Smooth muscle cell of the brain vasculature (primary cell): ENCODE measurements around the gene KDM4C.

ENCODE experiments used
- DNase-seq: peaks from one replicate; pipeline ENCODE4 v3.0.0-alpha.2; 2012; ENCODE audit warnings: low read depth, low spot score

KDM4C gene

GRCh38 chr9:7210854-7211637 lies 453.3 kb downstream of the KDM4C start:
- DNase-seq: no peak

DNA sequence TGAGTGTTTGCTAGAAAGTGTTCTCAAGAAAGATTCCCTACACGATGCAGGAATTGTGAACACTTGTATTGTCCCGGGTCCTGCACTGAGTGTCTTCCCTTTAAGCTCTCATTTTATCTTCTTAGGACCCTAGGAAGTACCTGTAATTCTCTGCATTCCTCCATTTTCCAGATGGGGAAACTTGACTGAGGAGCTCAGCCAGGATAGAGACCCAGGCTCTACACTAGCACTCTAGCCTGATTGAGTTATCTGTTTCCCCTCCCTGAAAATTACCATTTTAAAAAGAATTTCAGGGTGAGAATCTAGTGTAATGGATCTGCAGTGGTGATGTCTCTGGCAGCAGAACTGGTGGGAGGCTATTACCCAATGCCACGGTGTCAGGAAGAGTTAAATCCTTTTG lies 453.9 kb downstream of the KDM4C start:
- DNase-seq: no peak

DNA sequence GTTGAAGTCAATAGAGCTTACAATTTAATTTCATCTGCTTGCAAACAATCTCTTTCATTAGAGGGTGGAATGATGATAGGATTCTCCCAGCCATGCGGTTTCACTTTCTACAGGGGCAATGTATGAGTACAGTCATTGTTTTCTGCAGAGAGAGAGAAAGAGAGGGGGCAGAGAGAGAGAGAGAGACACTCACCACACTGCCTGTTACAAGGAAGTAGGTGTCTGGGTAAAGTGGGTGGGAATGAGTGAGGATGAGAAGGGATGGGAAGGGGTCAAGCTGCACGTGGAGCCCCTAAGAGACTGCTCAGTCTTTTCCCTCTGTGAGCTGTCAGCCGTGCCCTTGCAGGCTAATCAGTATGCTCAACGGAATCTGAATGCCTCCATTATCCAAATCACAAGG lies 454.3 kb downstream of the KDM4C start:
- DNase-seq: no peak

DNA sequence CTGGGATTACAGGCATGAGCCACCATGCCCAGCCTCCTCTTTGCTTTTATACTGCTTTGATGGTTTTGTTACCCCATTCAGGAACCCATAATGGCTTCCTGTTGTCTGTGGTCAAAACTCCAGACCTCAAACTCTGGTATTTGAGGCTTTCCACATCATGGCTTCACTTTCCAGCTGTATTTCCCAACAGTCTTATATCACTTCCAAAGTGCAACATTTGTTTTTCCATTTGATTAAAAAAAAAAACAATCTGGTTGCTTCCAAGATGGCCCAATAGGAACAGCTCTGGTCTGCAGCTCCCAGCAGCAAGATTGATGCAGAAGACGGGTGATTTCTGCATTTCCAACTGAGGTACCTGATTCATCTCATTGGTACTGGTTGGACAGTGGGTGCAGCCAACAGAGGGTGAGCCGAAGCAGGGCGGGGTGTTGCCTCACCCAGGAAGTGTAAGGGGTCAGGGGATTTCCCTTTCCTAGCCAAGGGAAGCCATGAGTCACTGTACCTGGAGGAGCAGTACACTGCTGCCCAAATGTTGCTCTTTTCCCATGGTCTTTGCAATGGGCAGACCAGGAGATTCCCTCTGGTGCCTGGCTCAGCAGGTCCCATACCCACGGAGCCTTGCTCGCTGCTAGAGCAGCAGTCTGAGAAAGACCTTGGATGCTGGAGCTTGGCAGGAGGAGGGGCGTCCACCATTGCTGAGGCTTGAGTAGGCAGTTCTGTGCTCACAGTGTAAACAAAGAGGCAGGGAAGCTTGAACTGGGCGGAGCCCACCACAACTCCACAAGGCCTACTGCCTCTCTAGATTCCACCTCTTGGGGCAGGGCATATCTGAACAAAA lies 458.4 kb downstream of the KDM4C start:
- no peak for DNase-seq

GRCh38 chr9:7223981-7224380 lies 466.2 kb downstream of the KDM4C start:
- no peak for DNase-seq
